HEK293T (cell line): Measurements from ENCODE around the gene ZNF865.

Experiments used
- ARNT ChIP-seq: fragments of 450-650 bp; IDR thresholded peaks from 2 replicates; pipeline ENCODE4 v1.6.1; 2017; ENCODE audit warnings: mild to moderate bottlenecking
- BHLHE40 ChIP-seq: fragments of 450-650 bp; IDR thresholded peaks from 2 replicates; pipeline ENCODE4 v1.6.1; 2016; ENCODE audit warnings: mild to moderate bottlenecking, moderate library complexity, borderline replicate concordance
- ELF4 ChIP-seq: fragments of 450-650 bp; IDR thresholded peaks from 2 replicates; pipeline ENCODE4 v1.6.1; 2017; ENCODE audit warnings: antibody characterized with exemption
- FOXM1 ChIP-seq: fragments of 450-650 bp; IDR thresholded peaks from 2 replicates; pipeline ENCODE4 v1.6.1; 2017; ENCODE audit warnings: mild to moderate bottlenecking, borderline replicate concordance
- L3MBTL2 ChIP-seq: fragments of 450-650 bp; conservative IDR thresholded peaks from 2 replicates; pipeline ENCODE4 v1.6.1; 2016; ENCODE audit warnings: mild to moderate bottlenecking
- PKNOX1 ChIP-seq: fragments of 450-650 bp; IDR thresholded peaks from 2 replicates; pipeline ENCODE4 v1.6.1; 2016
- SUZ12 ChIP-seq: fragments of 450-650 bp; IDR thresholded peaks from 2 replicates; pipeline ENCODE4 v1.6.1; 2016; ENCODE audit warnings: mild to moderate bottlenecking
- ZNF384 ChIP-seq: fragments of 450-650 bp; IDR thresholded peaks from 2 replicates; pipeline ENCODE4 v1.6.1; 2016

- TF ChIP-seq ARNT (no peak), PKNOX1 (no peak), ELF4 (no peak), FOXM1 (no peak), BHLHE40 (no peak), ZNF384 (no peak), L3MBTL2 (no peak), SUZ12 (no peak)
Observed at GRCh38 chr19:55646889-55647731, 41.7 kb downstream of the ZNF865 start.
